Fibroblast of lung (primary cell): ENCODE results near the gene WAPL.

Source experiments
- CTCF ChIP-seq, 2 donors: IDR thresholded peaks in 1 of 2; conservative IDR thresholded peaks in 1 of 2; 1 replicate in 1 of 2; 2 replicates in 1 of 2; pipeline ENCODE4 v1.5.1; 2011 to 2012; ENCODE audit warnings: low read length in 2 of 2, control low read depth in 1 of 2, inconsistent platforms in 1 of 2, low read depth in 1 of 2, mild to moderate bottlenecking in 1 of 2
- EZH2 ChIP-seq: IDR thresholded peaks from 2 replicates; pipeline ENCODE4 v1.5.1; 2012; ENCODE audit warnings: low read length, control low read depth, mild to moderate bottlenecking; ENCODE audit errors: missing control alignments

DNA sequence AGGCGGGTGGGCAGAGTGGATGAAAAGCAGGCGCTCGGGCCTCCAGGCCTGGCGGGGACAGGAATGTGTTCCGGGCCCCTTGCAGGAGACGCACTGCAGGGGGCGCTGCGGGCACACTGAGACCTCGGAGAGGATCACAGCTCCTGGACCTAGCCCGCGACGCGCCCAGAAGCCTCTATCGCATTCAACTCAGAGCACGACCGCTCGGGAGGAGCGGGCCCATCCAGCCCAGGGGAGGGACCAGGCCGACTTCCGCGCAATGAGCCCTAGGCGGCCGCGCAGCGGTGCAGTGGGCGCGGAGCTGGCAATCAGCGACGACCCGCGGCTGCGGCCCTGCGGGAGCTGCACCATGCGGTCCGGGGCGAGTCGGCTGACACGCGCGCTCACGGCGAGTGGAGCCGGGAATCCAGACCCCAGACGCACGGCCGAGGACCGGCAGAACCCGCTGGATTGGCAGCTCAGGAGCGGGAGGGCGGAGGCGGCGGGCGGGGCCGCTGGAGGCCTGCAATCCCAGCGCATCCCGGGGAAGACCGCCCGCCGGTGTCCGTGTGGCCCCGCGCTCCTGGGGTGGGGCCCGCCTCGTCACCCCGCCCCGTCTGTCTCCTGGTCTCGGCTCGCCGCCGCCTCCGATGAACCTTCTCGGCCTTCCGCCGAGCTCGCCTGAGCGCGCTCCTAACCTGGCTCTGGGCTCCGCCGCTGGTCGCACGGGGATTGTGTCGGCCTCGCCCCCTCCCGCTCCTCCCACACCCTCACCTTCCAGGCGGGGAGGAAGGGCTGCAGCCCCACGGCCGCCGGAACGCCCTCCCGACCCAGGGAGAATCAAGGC, 121.5 kb downstream of the WAPL start:
- TF ChIP-seq CTCF (conservative IDR thresholded peaks at IDR 0.05 in 1 of 2, IDR thresholded peaks at IDR 0.05 in 1 of 2; ENCODE audit: low read depth in 1 of 2, low read length in 2 of 2), result peak; percentile 79 to 82
- TF ChIP-seq EZH2, result no peak
